ENCODE results near the gene POPDC3.
"Not testable (repeated sequence)": the region's sequence is repeated elsewhere in the genome, so short reads cannot be mapped to it uniquely, and the experiment has no call there.

Gene POPDC3

GRCh38 chr6:105174512-105174911 is 5.3 kb downstream of the POPDC3 start:
- DNase-seq (ENCODE audit: low read depth), result no peak
- no peak for TF ChIP-seq CTCF (IDR thresholded peaks at IDR 0.05; ENCODE audit: low read depth, low read length)
- TF ChIP-seq MYC (IDR thresholded peaks at IDR 0.05; ENCODE audit: low read depth, low read length), result no peak
- no peak for TF ChIP-seq POLR2A (IDR thresholded peaks at IDR 0.05; ENCODE audit: extremely low read depth, insufficient read length)
- H3K4me3 ChIP-seq (ENCODE audit: low read depth, low read length), result no peak overlapping the region

DNA sequence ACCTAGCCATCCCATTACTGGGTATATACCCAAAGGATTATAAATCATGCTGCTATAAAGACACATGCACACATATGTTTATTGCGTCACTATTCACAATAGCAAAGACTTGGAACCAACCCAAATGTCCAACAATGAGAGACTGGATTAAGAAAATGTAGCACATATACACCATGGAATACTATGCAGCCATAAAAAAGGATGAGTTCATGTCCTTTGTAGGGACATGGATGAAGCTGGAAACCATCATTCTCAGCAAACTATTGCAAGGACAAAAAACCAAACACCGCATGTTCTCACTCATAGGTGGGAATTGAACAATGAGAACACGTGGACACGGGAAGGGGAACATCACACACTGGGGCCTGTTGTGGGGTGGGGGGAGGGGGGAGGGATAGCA is 7.3 kb downstream of the POPDC3 start:
- H3K4me3 ChIP-seq (ENCODE audit: low read depth, low read length); DNase-seq (ENCODE audit: low read depth): not testable (repeated sequence)

- H3K4me3 ChIP-seq (ENCODE audit: low read depth, low read length), result no peak overlapping the region
- no peak for DNase-seq (ENCODE audit: low read depth)
- no peak for TF ChIP-seq CTCF (IDR thresholded peaks at IDR 0.05; ENCODE audit: low read depth, low read length)
Observed at GRCh38 chr6:105170059-105170458, 9.8 kb downstream of the POPDC3 start.

DNA sequence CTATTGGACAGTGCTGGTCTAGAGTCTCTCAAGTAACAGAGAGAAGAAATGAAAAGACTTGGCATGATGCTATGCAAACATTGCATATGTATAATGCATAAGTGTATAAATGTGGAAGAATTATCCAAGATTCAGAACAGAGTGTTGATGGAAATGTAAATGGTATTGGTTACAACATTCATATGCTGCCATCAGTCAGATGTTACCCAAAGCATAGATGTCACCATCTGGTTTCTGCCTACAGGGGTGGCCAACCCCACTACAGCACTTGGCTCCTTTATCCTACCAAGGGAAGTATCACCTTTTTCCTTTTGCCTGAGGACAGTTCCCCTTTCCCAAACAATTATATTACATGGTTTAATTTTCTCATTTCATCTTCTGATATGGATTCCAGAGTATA is 11.9 kb downstream of the POPDC3 start:
- H3K4me3 ChIP-seq (ENCODE audit: low read depth, low read length), result no peak overlapping the region
- no peak for DNase-seq (ENCODE audit: low read depth)
- no peak for TF ChIP-seq POLR2A (IDR thresholded peaks at IDR 0.05; ENCODE audit: extremely low read depth, insufficient read length)

GRCh38 chr6:105164418-105164817 is 15.4 kb downstream of the POPDC3 start:
- no peak for TF ChIP-seq POLR2A (IDR thresholded peaks at IDR 0.05; ENCODE audit: extremely low read depth, insufficient read length)
- TF ChIP-seq MYC (IDR thresholded peaks at IDR 0.05; ENCODE audit: low read depth, low read length), result no peak
- TF ChIP-seq MAX (IDR thresholded peaks at IDR 0.05; ENCODE audit: low read depth, low read length), result 0 out of 2 replicates have a peak, but pooled peaks have one; percentile 7
- no peak for TF ChIP-seq CTCF (IDR thresholded peaks at IDR 0.05; ENCODE audit: low read depth, low read length)
- no peak overlapping the region for H3K4me3 ChIP-seq (ENCODE audit: low read depth, low read length)
- no peak for DNase-seq (ENCODE audit: low read depth)

GRCh38 chr6:105163183-105163582 is 16.6 kb downstream of the POPDC3 start:
- no peak for DNase-seq (ENCODE audit: low read depth)

GRCh38 chr6:105162377-105162776 is 17.4 kb downstream of the POPDC3 start:
- TF ChIP-seq CTCF (IDR thresholded peaks at IDR 0.05; ENCODE audit: low read depth, low read length), result no peak
- TF ChIP-seq MAX (IDR thresholded peaks at IDR 0.05; ENCODE audit: low read depth, low read length), result no peak
- TF ChIP-seq POLR2A (IDR thresholded peaks at IDR 0.05; ENCODE audit: extremely low read depth, insufficient read length), result no peak
- TF ChIP-seq MYC (IDR thresholded peaks at IDR 0.05; ENCODE audit: low read depth, low read length), result no peak
- no peak for DNase-seq (ENCODE audit: low read depth)
- H3K4me3 ChIP-seq (ENCODE audit: low read depth, low read length), result no peak overlapping the region

More at GRCh38 chr6:105163183-105163582, 16.6 kb downstream of the POPDC3 start:
- H3K4me3 ChIP-seq (ENCODE audit: low read depth, low read length), result no peak overlapping the region
- TF ChIP-seq CTCF (IDR thresholded peaks at IDR 0.05; ENCODE audit: low read depth, low read length) (no peak), POLR2A (IDR thresholded peaks at IDR 0.05; ENCODE audit: extremely low read depth, insufficient read length) (no peak), MAX (IDR thresholded peaks at IDR 0.05; ENCODE audit: low read depth, low read length) (no peak), MYC (IDR thresholded peaks at IDR 0.05; ENCODE audit: low read depth, low read length) (no peak)

Data from NB4 (cell line).